Body of pancreas (tissue), 4 donors: Measurements from ENCODE around the gene ST7L. TPM values are rescaled to one million over a fixed set of nuclear protein-coding genes. Genes with fewer than 3 reads are reported as not detected.
"Not testable (repeated sequence)": the region's sequence is repeated elsewhere in the genome, so short reads cannot be mapped to it uniquely, and the experiment has no call there.

Source experiments
- ATAC-seq: fragments of 150-250 bp; one replicate; pipeline ENCODE4 v1.9.1; 2016
- DNase-seq, 4 donors: peaks; one replicate each; pipeline ENCODE4 v3.0.0-alpha.2; 2019
- H3K27ac ChIP-seq, 4 donors: fragments of 200-600 bp; sonication (generic); 1 replicate in 3 of 4; 2 replicates in 1 of 4; pipeline versions ENCODE4 v1.5.1 to v1.6.1; 2016 to 2019; ENCODE audit warnings: mild to moderate bottlenecking in 1 of 4, mixed read lengths in 1 of 4, moderate library complexity in 1 of 4
- H3K27me3 ChIP-seq, 2 donors: fragments of 200-600 bp; sonication (generic); one replicate each; pipeline ENCODE4 v1.6.0; 2016; ENCODE audit warnings: mild to moderate bottlenecking in 1 of 2
- H3K36me3 ChIP-seq, 2 donors: fragments of 200-600 bp; sonication (generic); replicated peaks in 1 of 2; 2 replicates each; pipeline ENCODE4 v1.5.1; 2016; ENCODE audit warnings: low read depth in 2 of 2; ENCODE audit not compliant: insufficient read depth in 1 of 2
- H3K4me1 ChIP-seq: fragments of 200-600 bp; sonication (generic); one replicate; pipeline ENCODE4 v1.6.0; 2016
- H3K4me3 ChIP-seq, 2 donors: fragments of 200-600 bp; sonication (generic); 1 replicate in 1 of 2; 2 replicates in 1 of 2; pipeline ENCODE4 v1.5.1; 2016 to 2019
- H3K9me3 ChIP-seq, 3 donors: fragments of 200-600 bp; sonication (generic); 1 replicate in 2 of 3; 2 replicates in 1 of 3; pipeline ENCODE4 v1.5.1; 2016
- CTCF ChIP-seq, 7 experiments: fragments of 450-650 bp in 4 of 7; fragments of 200-600 bp in 3 of 7; sonication (generic) in 3 of 7; IDR thresholded peaks; one replicate each; pipeline ENCODE4 v1.5.1; 2016 to 2019; ENCODE audit warnings: antibody characterized with exemption in 7 of 7
- POLR2A ChIP-seq, 3 donors: fragments of 450-650 bp; IDR thresholded peaks; one replicate each; pipeline ENCODE4 v1.6.1; 2016; ENCODE audit warnings: antibody characterized with exemption in 3 of 3, mild to moderate bottlenecking in 2 of 3
- WGBS, 2 donors: methylation state at CpG; one replicate each; pipeline ENCODE4 v1.1.5; 2017; 5-methylcytosine and 5-hydroxymethylcytosine counted together
- intact Hi-C: fragments of 100-400 bp; cut with DNase I; formaldehyde crosslinking; loops from one replicate; pipeline ENCODE4 v1.15.1; 2023
- total RNA-seq, 2 donors: library from RNA; depleted of rRNA; stranded (reverse); fragments of >200 nt; gene quantifications; one replicate each; pipeline ENCODE4 v1.1.0, GENCODE V29; 2016

ST7L gene
- total RNA-seq, 2 donors from 2014 or later: 9.6 to 22.3 TPM

- H3K4me1 ChIP-seq: peaks cover 43% of the 10 kb centered on the region
Observed at GRCh38 chr1:112628516-112628915, 9.6 kb upstream of the ST7L start.

GRCh38 chr1:112626887-112627286, 7.9 kb upstream of the ST7L start:
- no peaks in the 10 kb centered on the region for H3K27me3 ChIP-seq
- H3K9me3 ChIP-seq: no peaks in the 10 kb centered on the region
- H3K27ac ChIP-seq: no peak overlapping the region
- no peak for TF ChIP-seq POLR2A (IDR thresholded peaks at IDR 0.05)
- TF ChIP-seq CTCF (IDR thresholded peaks at IDR 0.05): no peak
- H3K4me1 ChIP-seq: peaks cover 40% of the 10 kb centered on the region
- ATAC-seq (no peak), DNase-seq (no peak)
- intact Hi-C loops: loop anchor here (10.0 kb wide), 1 partner anchor 68 kb away; no protein-coding TSS in a partner anchor
- no peak overlapping the region for H3K4me3 ChIP-seq
- H3K36me3 ChIP-seq: no peaks in the 10 kb centered on the region

More at GRCh38 chr1:112628516-112628915, 9.6 kb upstream of the ST7L start:
- H3K27ac ChIP-seq: no peak overlapping the region
- no peaks in the 10 kb centered on the region for H3K36me3 ChIP-seq
- no peaks in the 10 kb centered on the region for H3K9me3 ChIP-seq
- TF ChIP-seq CTCF (IDR thresholded peaks at IDR 0.05) (no peak), POLR2A (IDR thresholded peaks at IDR 0.05) (no peak)
- no peak for DNase-seq
- H3K4me3 ChIP-seq: no peak overlapping the region
- WGBS, 2 donors: 83 to 87% methylated on average over 2 of the region's 2 CpGs
- H3K27me3 ChIP-seq: no peaks in the 10 kb centered on the region
- intact Hi-C loops: loop anchor here (10.0 kb wide), 1 partner anchor 66 kb away; no protein-coding TSS in a partner anchor
- no peak for ATAC-seq

GRCh38 chr1:112626193-112626592, 7.3 kb upstream of the ST7L start:
- Histone ChIP-seq H3K9me3 (no peaks in the 10 kb centered on the region), H3K36me3 (no peaks in the 10 kb centered on the region), H3K27ac (no peak overlapping the region), H3K27me3 (no peaks in the 10 kb centered on the region), H3K4me1 (peaks cover 40% of the 10 kb centered on the region), H3K4me3 (no peak overlapping the region)
- intact Hi-C loops: loop anchor here (10.0 kb wide), 1 partner anchor 69 kb away; no protein-coding TSS in a partner anchor
- no peak for DNase-seq
- TF ChIP-seq POLR2A (IDR thresholded peaks at IDR 0.05) (no peak), CTCF (IDR thresholded peaks at IDR 0.05) (no peak)
- no peak for ATAC-seq
- WGBS, 2 donors: 92 to 96% methylated on average over 5 of the region's 5 CpGs

- Histone ChIP-seq H3K4me1 (peaks cover 40% of the 10 kb centered on the region), H3K4me3 (no peak overlapping the region), H3K9me3 (no peaks in the 10 kb centered on the region), H3K27ac (no peak overlapping the region), H3K36me3 (no peaks in the 10 kb centered on the region), H3K27me3 (no peaks in the 10 kb centered on the region)
- 92 to 100% methylated on average over 1 to 2 of the region's 2 CpGs for WGBS, 2 donors
- TF ChIP-seq CTCF (IDR thresholded peaks at IDR 0.05) (no peak), POLR2A (IDR thresholded peaks at IDR 0.05) (no peak)
- ATAC-seq (no peak), DNase-seq (peak in 2 of 4 donors; percentile 19 to 27)
- intact Hi-C loops: loop anchor here (10.0 kb wide), 1 partner anchor 69 kb away; no protein-coding TSS in a partner anchor
Observed at GRCh38 chr1:112625696-112626095, 6.8 kb upstream of the ST7L start.

GRCh38 chr1:112624493-112624892, 5.6 kb upstream of the ST7L start:
- not testable (repeated sequence) for H3K27ac ChIP-seq, ATAC-seq, H3K36me3 ChIP-seq, H3K4me3 ChIP-seq, DNase-seq, H3K27me3 ChIP-seq, H3K9me3 ChIP-seq
- intact Hi-C loops: loop anchor here (10.0 kb wide), 1 partner anchor 70 kb away; no protein-coding TSS in a partner anchor
- WGBS, 2 donors: 83 to 86% methylated on average over 5 of the region's 5 CpGs
- H3K4me1 ChIP-seq: peaks cover 39% of the 10 kb centered on the region
